Suppressor macrophage (primary cell): Measurements from ENCODE around the gene B4GALT5.
"Not testable (repeated sequence)": the region's sequence is repeated elsewhere in the genome, so short reads cannot be mapped to it uniquely, and the experiment has no call there.

Experiments used
- DNase-seq, 4 experiments: peaks; one replicate each; pipeline ENCODE4 v3.0.0-alpha.2; 2020 to 2022

B4GALT5 gene

GRCh38 chr20:49628280-49628679 is 85.4 kb downstream of the B4GALT5 start:
- not testable (repeated sequence) for DNase-seq

GRCh38 chr20:49627329-49627761 is 86.3 kb downstream of the B4GALT5 start:
- DNase-seq, result no peak

- DNase-seq, result not testable (repeated sequence)
These were observed 88.7 kb downstream of the B4GALT5 start for GRCh38 chr20:49624988-49625387.

GRCh38 chr20:49624317-49624716 is 89.4 kb downstream of the B4GALT5 start:
- no peak for DNase-seq

- no peak for DNase-seq
These were observed 91.4 kb downstream of the B4GALT5 start for GRCh38 chr20:49622243-49622642.

- peak; percentile 18 to 50 (median 34) for DNase-seq
These were observed 93.1 kb downstream of the B4GALT5 start for GRCh38 chr20:49620364-49621240.

GRCh38 chr20:49619113-49620048 is 94.3 kb downstream of the B4GALT5 start:
- DNase-seq, result no peak

GRCh38 chr20:49618289-49618688 is 95.4 kb downstream of the B4GALT5 start:
- no peak for DNase-seq

GRCh38 chr20:49617394-49617793 is 96.3 kb downstream of the B4GALT5 start:
- DNase-seq, result not testable (repeated sequence)

GRCh38 chr20:49616154-49617007 is 97.3 kb downstream of the B4GALT5 start:
- peak in 1 of 4 experiments; percentile 13 for DNase-seq

GRCh38 chr20:49615401-49616153 is 98.1 kb downstream of the B4GALT5 start:
- no peak for DNase-seq

GRCh38 chr20:49615051-49615400 is 98.7 kb downstream of the B4GALT5 start:
- DNase-seq, result not testable (repeated sequence)

GRCh38 chr20:49614338-49615050 is 99.2 kb downstream of the B4GALT5 start:
- no peak for DNase-seq

GRCh38 chr20:49612127-49612738 is 101.4 kb downstream of the B4GALT5 start:
- no peak for DNase-seq

- DNase-seq, result not testable (repeated sequence)
These were observed 102.0 kb downstream of the B4GALT5 start for GRCh38 chr20:49611539-49612126.

GRCh38 chr20:49610691-49611538 is 102.8 kb downstream of the B4GALT5 start:
- peak; percentile 66 to 83 (median 78) for DNase-seq

GRCh38 chr20:49608752-49609670 is 104.7 kb downstream of the B4GALT5 start:
- DNase-seq, result peak; percentile 55 to 76 (median 68)

- DNase-seq, result no peak
These were observed 106.1 kb downstream of the B4GALT5 start for GRCh38 chr20:49607568-49607967.
